GM23338 (cell line): ENCODE data around the gene ZNF76.

ENCODE experiments used
- CREB1 ChIP-seq: fragments of 250-450 bp; sonication (Bioruptor Pico); IDR thresholded peaks from 2 replicates; pipeline ENCODE4 v1.5.0; 2020; ENCODE audit warnings: low read depth, mild to moderate bottlenecking, moderate library complexity
- EZH2 ChIP-seq: fragments of 200-600 bp; sonication (generic); IDR thresholded peaks from one replicate; pipeline ENCODE4 v1.8.0; 2017; ENCODE audit warnings: antibody characterized with exemption, mild to moderate bottlenecking, low read depth; ENCODE audit not compliant: unreplicated experiment
- EZH2phosphoT487 ChIP-seq: fragments of 200-600 bp; sonication (generic); IDR thresholded peaks from one replicate; pipeline ENCODE4 v1.8.1; 2018; ENCODE audit warnings: antibody characterized with exemption; ENCODE audit not compliant: unreplicated experiment
- JUNB ChIP-seq: IDR thresholded peaks from one replicate; pipeline ENCODE4 v1.6.1; 2016; ENCODE audit warnings: antibody characterized with exemption; ENCODE audit not compliant: unreplicated experiment
- POLR2AphosphoS5 ChIP-seq: IDR thresholded peaks from 2 replicates; pipeline ENCODE4 v1.6.1; 2016; ENCODE audit warnings: antibody characterized with exemption, low read depth
- TF ChIP-seq, protein P1 (sequence below), 2 experiments: fragments of 200-600 bp in 1 of 2; sonication (generic) in 1 of 2; conservative IDR thresholded peaks; 2 replicates each; pipeline versions ENCODE4 v1.5.1 to v1.6.1; 2016 to 2017; ENCODE audit warnings: antibody characterized with exemption in 2 of 2, low read depth in 2 of 2, mild to moderate bottlenecking in 2 of 2, moderate library complexity in 1 of 2

DNA sequence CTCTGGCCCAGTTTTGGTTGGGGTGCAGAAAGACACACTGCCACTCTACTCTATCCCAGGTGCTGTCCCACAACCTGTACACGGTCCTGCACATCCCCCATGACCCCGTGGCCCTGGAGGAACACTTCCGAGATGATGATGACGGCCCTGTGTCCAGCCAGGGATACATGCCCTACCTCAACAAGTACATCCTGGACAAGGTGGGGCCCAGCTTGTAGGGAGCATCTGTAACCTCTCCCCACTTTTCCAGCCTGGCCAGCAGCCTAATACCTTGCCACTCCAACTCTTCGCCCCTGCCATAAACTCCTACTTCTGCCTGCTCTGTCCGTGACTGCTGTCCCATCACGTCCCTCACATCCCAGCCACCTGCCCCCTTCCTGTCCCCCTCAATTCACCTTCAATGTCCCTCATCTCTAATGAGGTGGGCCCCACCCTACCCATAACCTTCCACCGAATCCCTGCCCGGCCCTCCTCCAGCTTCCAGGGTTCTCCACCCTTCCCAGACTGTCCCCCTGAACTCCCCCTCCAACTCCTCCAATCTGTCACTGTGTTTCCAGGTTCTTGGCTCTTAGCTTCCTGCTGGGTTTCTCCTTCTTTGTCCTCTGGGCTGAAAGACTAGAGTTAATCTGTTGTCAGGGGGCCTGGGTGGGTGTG, 50.2 kb downstream of the ZNF76 start:
- TF ChIP-seq, protein P1, sequence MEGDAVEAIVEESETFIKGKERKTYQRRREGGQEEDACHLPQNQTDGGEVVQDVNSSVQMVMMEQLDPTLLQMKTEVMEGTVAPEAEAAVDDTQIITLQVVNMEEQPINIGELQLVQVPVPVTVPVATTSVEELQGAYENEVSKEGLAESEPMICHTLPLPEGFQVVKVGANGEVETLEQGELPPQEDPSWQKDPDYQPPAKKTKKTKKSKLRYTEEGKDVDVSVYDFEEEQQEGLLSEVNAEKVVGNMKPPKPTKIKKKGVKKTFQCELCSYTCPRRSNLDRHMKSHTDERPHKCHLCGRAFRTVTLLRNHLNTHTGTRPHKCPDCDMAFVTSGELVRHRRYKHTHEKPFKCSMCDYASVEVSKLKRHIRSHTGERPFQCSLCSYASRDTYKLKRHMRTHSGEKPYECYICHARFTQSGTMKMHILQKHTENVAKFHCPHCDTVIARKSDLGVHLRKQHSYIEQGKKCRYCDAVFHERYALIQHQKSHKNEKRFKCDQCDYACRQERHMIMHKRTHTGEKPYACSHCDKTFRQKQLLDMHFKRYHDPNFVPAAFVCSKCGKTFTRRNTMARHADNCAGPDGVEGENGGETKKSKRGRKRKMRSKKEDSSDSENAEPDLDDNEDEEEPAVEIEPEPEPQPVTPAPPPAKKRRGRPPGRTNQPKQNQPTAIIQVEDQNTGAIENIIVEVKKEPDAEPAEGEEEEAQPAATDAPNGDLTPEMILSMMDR (conservative IDR thresholded peaks at IDR 0.05; ENCODE audit: low read depth in 2 of 2): no peak
- TF ChIP-seq POLR2AphosphoS5 (no peak), EZH2phosphoT487 (no peak), EZH2 (no peak), JUNB (no peak), CREB1 (CRISPR knock-in tag) (no peak)
